Measurements from ENCODE around the gene HMGXB4. TPM values are rescaled to one million over a fixed set of nuclear protein-coding genes. Genes with fewer than 3 reads are reported as not detected.

The HMGXB4 gene, protein sequence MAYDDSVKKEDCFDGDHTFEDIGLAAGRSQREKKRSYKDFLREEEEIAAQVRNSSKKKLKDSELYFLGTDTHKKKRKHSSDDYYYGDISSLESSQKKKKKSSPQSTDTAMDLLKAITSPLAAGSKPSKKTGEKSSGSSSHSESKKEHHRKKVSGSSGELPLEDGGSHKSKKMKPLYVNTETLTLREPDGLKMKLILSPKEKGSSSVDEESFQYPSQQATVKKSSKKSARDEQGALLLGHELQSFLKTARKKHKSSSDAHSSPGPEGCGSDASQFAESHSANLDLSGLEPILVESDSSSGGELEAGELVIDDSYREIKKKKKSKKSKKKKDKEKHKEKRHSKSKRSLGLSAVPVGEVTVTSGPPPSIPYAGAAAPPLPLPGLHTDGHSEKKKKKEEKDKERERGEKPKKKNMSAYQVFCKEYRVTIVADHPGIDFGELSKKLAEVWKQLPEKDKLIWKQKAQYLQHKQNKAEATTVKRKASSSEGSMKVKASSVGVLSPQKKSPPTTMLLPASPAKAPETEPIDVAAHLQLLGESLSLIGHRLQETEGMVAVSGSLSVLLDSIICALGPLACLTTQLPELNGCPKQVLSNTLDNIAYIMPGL
- total RNA-seq (10 to 100 TPM; 23.3 to 39.1 (median 32.2) TPM), polyA plus RNA-seq (10 to 100 TPM; 12.2 to 12.8 TPM), total RNA-seq (32.0 reads per million, percentile 61 among the genes with 10 or more reads in this experiment)

DNA sequence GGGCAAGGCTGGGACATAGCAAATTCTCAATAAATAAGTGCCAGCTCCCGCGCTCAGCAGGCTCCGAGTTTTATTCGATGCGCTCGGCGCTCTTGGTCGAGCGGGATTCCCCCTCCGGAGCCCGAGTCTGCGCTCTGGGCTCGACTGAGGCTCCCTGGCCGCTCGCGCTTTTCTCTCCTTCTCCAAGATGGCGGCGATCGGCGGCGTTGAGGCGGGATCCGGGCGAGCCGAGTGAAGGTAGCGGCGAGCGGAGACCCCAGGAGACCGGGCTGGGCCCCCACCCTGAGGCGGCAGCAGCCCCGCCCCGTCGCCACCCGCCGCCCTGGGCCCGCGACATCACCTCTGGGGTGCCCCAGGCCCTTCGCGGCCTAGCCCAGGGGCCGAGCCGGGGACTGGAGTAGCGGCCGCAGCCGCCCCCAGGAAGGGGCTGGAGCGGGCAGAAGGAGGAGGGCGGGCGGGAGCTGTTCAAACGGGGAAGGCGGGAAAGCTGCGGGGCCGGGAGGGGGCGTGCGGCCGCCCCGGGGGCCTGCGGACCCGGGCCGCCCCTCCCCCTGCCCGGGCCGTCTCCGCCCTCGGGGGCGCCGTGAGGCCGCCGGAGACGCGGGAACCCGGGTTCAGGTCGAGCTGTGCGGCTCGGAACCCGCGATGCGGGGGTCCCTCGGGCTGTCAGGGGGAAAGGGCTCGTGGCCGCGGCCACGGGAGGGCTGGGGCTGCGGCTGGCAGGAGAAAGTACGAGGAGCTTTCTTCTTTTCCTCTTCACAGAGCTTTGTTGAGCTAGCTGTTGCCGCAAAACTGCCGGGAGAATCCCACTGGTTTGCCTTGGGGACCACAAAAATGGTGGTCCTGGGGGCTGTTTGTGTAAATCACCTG lies at the start of gene HMGXB4:
HMGXB4 (plus strand) TSS at position 173 of the 870 bp plus-strand sequence. CDS start 4,898 bp downstream, outside the sequence.
- no peaks in the 10 kb centered on the region for H3K27me3 ChIP-seq (ENCODE audit: control insufficient read depth in 2 of 2, insufficient read depth in 2 of 2, low read length in 2 of 2)
- ChIA-PET POLR2A (interaction anchor here (0.6 to 2.2 kb wide), 10 partner anchors 8 to 584 kb away, joined by 3 to 28 read pairs (median 4); partner anchors contain the start of gene TOM1), CTCF (interaction anchor here (1.2 to 1.6 kb wide), 2 partner anchors 9 to 42 kb away, joined by 4 to 5 read pairs; partner anchors contain the start of gene TOM1)
- Mint-ChIP-seq H3K36me3 (peaks cover 0 to 8% (median 0%) of the 10 kb centered on the region in 5 donors), H3K9me3 (no peaks in the 10 kb centered on the region), H3K27ac (peak within 1 kb of the TSS; percentile 85 to 97 (median 95)), H3K4me1 (peaks cover 15 to 42% (median 32%) of the 10 kb centered on the region in 7 donors), H3K4me3 (peak within 1 kb of the TSS; percentile 88 to 94 (median 93)), H3K27me3 (peaks cover 0 to 5% (median 0%) of the 10 kb centered on the region in 5 donors)
- ATAC-seq (peak; percentile 96), DNase-seq (peak; percentile 80 to 91 (median 87))
- H3K4me3 ChIP-seq (ENCODE audit: low read length), result peak within 1 kb of the TSS; percentile 40
- peaks cover 0 to 2% (median 2%) of the 10 kb centered on the region in 3 experiments for H3K36me3 ChIP-seq (ENCODE audit: control insufficient read depth in 2 of 3, insufficient read depth in 3 of 3, low read length in 3 of 3)
- H3K9me3 ChIP-seq (ENCODE audit: control insufficient read depth in 2 of 3, low read length in 3 of 3), result no peaks in the 10 kb centered on the region
- H3K4me1 ChIP-seq (ENCODE audit: control insufficient read depth in 2 of 2, insufficient read depth in 2 of 2, low read length in 2 of 2), result peaks cover 8 to 9% of the 10 kb centered on the region in 2 donors
- peak within 1 kb of the TSS; percentile 98 for H3K27ac ChIP-seq (ENCODE audit: low read depth, low read length)
- intact Hi-C loops (cut with micrococcal nuclease), result loop anchor here (1.0 to 5.0 kb wide), 5 partner anchors 26 to 295 kb away; no protein-coding TSS in a partner anchor

DNA sequence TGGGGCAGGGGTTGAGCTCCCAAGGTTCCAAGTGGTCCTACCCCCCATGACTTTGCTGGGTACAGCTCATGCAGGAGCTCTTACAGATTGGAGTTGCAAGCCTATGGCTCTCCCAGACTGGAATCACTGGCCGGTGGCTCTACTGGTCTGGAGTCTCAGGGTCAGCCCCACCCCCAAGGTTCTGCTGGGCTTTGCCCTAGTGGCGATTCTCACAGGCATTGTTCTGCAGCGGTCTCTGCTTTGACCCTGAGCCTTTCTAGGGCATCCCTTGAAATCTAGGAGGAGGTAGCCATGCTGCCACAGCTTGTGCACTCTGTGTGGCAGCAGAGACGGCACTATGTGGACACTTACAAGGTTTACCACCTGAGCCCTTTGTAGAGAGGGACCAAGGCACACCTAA lies 49.3 kb upstream of the HMGXB4 start:
- POLR2A ChIA-PET, result no interaction called here
- Histone ChIP-seq H3K36me3 (ENCODE audit: control insufficient read depth in 2 of 3, insufficient read depth in 3 of 3, low read length in 3 of 3) (no peaks in the 10 kb centered on the region), H3K9me3 (ENCODE audit: control insufficient read depth in 2 of 3, low read length in 3 of 3) (no peaks in the 10 kb centered on the region), H3K4me3 (ENCODE audit: low read length) (no peak overlapping the region), H3K27me3 (ENCODE audit: control insufficient read depth in 2 of 2, insufficient read depth in 2 of 2, low read length in 2 of 2) (no peaks in the 10 kb centered on the region), H3K27ac (ENCODE audit: low read depth, low read length) (no peak overlapping the region), H3K4me1 (ENCODE audit: control insufficient read depth in 2 of 2, insufficient read depth in 2 of 2, low read length in 2 of 2) (no peaks in the 10 kb centered on the region)
- Mint-ChIP-seq H3K9me3 (no peaks in the 10 kb centered on the region), H3K4me3 (no peak overlapping the region), H3K36me3 (peaks cover 0 to 5% (median 0%) of the 10 kb centered on the region in 5 donors), H3K27me3 (peaks cover 0 to 30% (median 21%) of the 10 kb centered on the region in 5 donors), H3K4me1 (no peaks in the 10 kb centered on the region), H3K27ac (no peak overlapping the region)
- CTCF ChIA-PET, result no interaction called here
- ATAC-seq, result no peak
- intact Hi-C loops (cut with micrococcal nuclease), result no loop called here
- DNase-seq, result no peak

DNA sequence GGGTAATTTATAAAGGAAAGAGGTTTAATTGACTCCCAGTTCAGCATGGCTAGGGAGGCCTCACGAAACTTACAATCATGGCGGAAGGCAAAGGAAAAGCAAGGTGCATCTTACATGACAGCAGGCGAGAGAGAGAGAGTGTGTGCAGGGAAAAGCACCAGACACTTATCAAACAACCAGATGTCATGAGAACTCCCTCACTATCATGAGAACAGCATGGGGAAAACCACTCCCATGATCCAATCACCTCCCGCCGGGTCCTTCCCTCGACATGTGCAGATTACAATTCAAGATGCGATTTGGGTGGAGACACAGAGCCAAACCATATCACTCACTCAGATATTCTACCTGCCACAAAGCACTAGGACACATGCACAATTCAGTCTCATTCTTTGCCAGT lies 48.1 kb upstream of the HMGXB4 start:
- no peak overlapping the region for H3K4me3 ChIP-seq (ENCODE audit: low read length)
- no peak overlapping the region for H3K27ac ChIP-seq (ENCODE audit: low read depth, low read length)
- no peak overlapping the region for H3K4me3 Mint-ChIP-seq
- peaks cover 0 to 30% (median 20%) of the 10 kb centered on the region in 5 donors for H3K27me3 Mint-ChIP-seq
- H3K36me3 Mint-ChIP-seq, result peaks cover 0 to 5% (median 1%) of the 10 kb centered on the region in 5 donors
- H3K4me1 ChIP-seq (ENCODE audit: control insufficient read depth in 2 of 2, insufficient read depth in 2 of 2, low read length in 2 of 2), result no peaks in the 10 kb centered on the region
- intact Hi-C loops (cut with micrococcal nuclease), result no loop called here
- no peaks in the 10 kb centered on the region for H3K4me1 Mint-ChIP-seq
- ChIA-PET POLR2A (no interaction called here), CTCF (no interaction called here)
- no peaks in the 10 kb centered on the region for H3K27me3 ChIP-seq (ENCODE audit: control insufficient read depth in 2 of 2, insufficient read depth in 2 of 2, low read length in 2 of 2)
- H3K36me3 ChIP-seq (ENCODE audit: control insufficient read depth in 2 of 3, insufficient read depth in 3 of 3, low read length in 3 of 3), result no peaks in the 10 kb centered on the region
- H3K9me3 Mint-ChIP-seq, result peaks cover 0 to 5% (median 0%) of the 10 kb centered on the region in 11 donors
- H3K9me3 ChIP-seq (ENCODE audit: control insufficient read depth in 2 of 3, low read length in 3 of 3), result no peaks in the 10 kb centered on the region
- ATAC-seq (no peak), DNase-seq (no peak)
- H3K27ac Mint-ChIP-seq, result no peak overlapping the region

DNA sequence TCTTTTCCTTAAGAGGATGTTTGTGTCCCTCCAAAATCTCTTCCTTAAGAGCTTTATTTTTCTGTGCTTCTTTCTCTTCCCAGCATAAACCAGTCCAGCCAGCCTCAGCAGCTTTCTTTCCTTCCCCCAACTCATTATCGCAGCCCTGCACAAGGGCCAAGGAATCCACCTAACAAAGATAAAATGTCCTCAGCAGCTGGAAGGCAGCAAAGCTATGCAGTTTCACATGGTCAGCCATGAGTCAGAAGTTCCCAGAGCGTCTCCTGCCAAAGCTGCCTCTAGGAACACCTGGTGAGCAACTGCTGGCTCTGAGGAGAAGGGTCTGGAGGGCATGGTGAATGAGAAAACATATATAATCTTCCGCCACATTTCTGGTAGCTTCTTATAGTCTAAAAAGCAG lies 45.3 kb upstream of the HMGXB4 start:
- ChIA-PET CTCF (no interaction called here), POLR2A (no interaction called here)
- Mint-ChIP-seq H3K4me1 (no peaks in the 10 kb centered on the region), H3K27me3 (peaks cover 0 to 30% (median 19%) of the 10 kb centered on the region in 5 donors), H3K4me3 (no peak overlapping the region), H3K9me3 (peaks cover 0 to 5% (median 0%) of the 10 kb centered on the region in 11 donors), H3K36me3 (peaks cover 0 to 5% (median 1%) of the 10 kb centered on the region in 5 donors), H3K27ac (no peak overlapping the region)
- no peak for DNase-seq
- no peaks in the 10 kb centered on the region for H3K9me3 ChIP-seq (ENCODE audit: control insufficient read depth in 2 of 3, low read length in 3 of 3)
- no peaks in the 10 kb centered on the region for H3K36me3 ChIP-seq (ENCODE audit: control insufficient read depth in 2 of 3, insufficient read depth in 3 of 3, low read length in 3 of 3)
- H3K4me1 ChIP-seq (ENCODE audit: control insufficient read depth in 2 of 2, insufficient read depth in 2 of 2, low read length in 2 of 2), result no peaks in the 10 kb centered on the region
- H3K27me3 ChIP-seq (ENCODE audit: control insufficient read depth in 2 of 2, insufficient read depth in 2 of 2, low read length in 2 of 2), result no peaks in the 10 kb centered on the region
- H3K4me3 ChIP-seq (ENCODE audit: low read length), result no peak overlapping the region
- H3K27ac ChIP-seq (ENCODE audit: low read depth, low read length), result no peak overlapping the region
- no peak for ATAC-seq
- intact Hi-C loops (cut with micrococcal nuclease), result no loop called here

DNA sequence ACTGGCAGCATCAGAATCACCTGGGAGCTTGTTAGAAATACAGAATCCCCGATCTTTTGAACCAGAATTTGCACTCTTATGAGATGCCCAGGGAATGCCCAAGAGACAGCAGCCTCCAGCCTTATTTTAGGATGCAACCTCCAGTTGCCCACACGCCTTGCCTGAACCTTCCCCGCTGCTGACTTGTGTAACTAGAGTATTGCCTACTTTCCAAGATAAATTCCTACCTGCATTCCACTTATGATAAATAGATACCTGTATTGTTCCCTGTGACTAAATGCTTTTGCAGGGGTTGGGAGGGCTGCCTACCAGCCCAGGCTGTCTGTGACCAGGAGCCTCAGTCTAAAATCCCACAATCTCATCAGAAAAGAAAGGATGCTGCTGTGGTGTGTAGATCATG lies 44.3 kb upstream of the HMGXB4 start:
- intact Hi-C loops (cut with micrococcal nuclease), result no loop called here
- DNase-seq (no peak), ATAC-seq (no peak)
- ChIA-PET POLR2A (no interaction called here), CTCF (no interaction called here)
- Histone ChIP-seq H3K9me3 (ENCODE audit: control insufficient read depth in 2 of 3, low read length in 3 of 3) (no peaks in the 10 kb centered on the region), H3K4me3 (ENCODE audit: low read length) (no peak overlapping the region), H3K36me3 (ENCODE audit: control insufficient read depth in 2 of 3, insufficient read depth in 3 of 3, low read length in 3 of 3) (no peaks in the 10 kb centered on the region), H3K27me3 (ENCODE audit: control insufficient read depth in 2 of 2, insufficient read depth in 2 of 2, low read length in 2 of 2) (no peaks in the 10 kb centered on the region), H3K27ac (ENCODE audit: low read depth, low read length) (no peak overlapping the region), H3K4me1 (ENCODE audit: control insufficient read depth in 2 of 2, insufficient read depth in 2 of 2, low read length in 2 of 2) (no peaks in the 10 kb centered on the region)
- no peaks in the 10 kb centered on the region for H3K4me1 Mint-ChIP-seq
- peaks cover 0 to 5% (median 1%) of the 10 kb centered on the region in 5 donors for H3K36me3 Mint-ChIP-seq
- no peak overlapping the region for H3K4me3 Mint-ChIP-seq
- no peak overlapping the region for H3K27ac Mint-ChIP-seq
- H3K27me3 Mint-ChIP-seq, result peaks cover 0 to 24% (median 14%) of the 10 kb centered on the region in 5 donors
- H3K9me3 Mint-ChIP-seq, result peaks cover 0 to 5% (median 0%) of the 10 kb centered on the region in 11 donors

DNA sequence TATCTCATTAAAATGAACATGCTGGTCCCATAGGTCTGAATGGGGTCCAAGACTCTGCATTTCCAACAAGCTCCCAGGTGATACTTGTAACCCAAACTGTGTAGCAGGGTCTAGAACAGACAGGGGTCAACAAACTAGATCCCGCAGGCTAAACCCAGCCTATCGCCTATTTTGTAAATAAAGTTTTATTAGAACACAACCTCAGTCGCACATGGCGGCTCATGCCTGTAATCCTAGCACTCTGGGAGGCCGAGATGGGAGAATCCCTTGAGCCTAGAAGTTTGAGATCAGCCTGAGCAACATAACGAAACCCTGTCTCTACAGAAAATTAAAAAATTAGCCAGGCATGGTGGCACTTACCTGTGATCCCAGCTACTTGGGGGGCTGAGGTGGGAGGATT lies 42.3 kb upstream of the HMGXB4 start:
- Histone ChIP-seq H3K36me3 (ENCODE audit: control insufficient read depth in 2 of 3, insufficient read depth in 3 of 3, low read length in 3 of 3) (no peaks in the 10 kb centered on the region), H3K27me3 (ENCODE audit: control insufficient read depth in 2 of 2, insufficient read depth in 2 of 2, low read length in 2 of 2) (no peaks in the 10 kb centered on the region), H3K4me1 (ENCODE audit: control insufficient read depth in 2 of 2, insufficient read depth in 2 of 2, low read length in 2 of 2) (no peaks in the 10 kb centered on the region), H3K27ac (ENCODE audit: low read depth, low read length) (no peak overlapping the region), H3K4me3 (ENCODE audit: low read length) (no peak overlapping the region), H3K9me3 (ENCODE audit: control insufficient read depth in 2 of 3, low read length in 3 of 3) (no peaks in the 10 kb centered on the region)
- ATAC-seq (no peak), DNase-seq (no peak)
- H3K36me3 Mint-ChIP-seq, result peaks cover 0 to 1% (median 0%) of the 10 kb centered on the region in 5 donors
- H3K4me1 Mint-ChIP-seq, result peaks cover 0 to 2% (median 0%) of the 10 kb centered on the region in 7 donors
- H3K27me3 Mint-ChIP-seq, result peaks cover 4 to 14% (median 9%) of the 10 kb centered on the region in 5 donors
- CTCF ChIA-PET, result no interaction called here
- POLR2A ChIA-PET, result no interaction called here
- H3K27ac Mint-ChIP-seq, result no peak overlapping the region
- H3K9me3 Mint-ChIP-seq, result peaks cover 0 to 5% (median 0%) of the 10 kb centered on the region in 11 donors
- intact Hi-C loops (cut with micrococcal nuclease), result no loop called here
- H3K4me3 Mint-ChIP-seq, result no peak overlapping the region

All from naive thymus-derived CD4-positive, alpha-beta T cell (primary cell).